Measurements from ENCODE around the gene ADAM8. TPM values are rescaled to one million over a fixed set of nuclear protein-coding genes. Genes with fewer than 3 reads are reported as not detected.

The ADAM8 gene
- polyA plus RNA-seq, 1 experiment, result 0.77 TPM

DNA sequence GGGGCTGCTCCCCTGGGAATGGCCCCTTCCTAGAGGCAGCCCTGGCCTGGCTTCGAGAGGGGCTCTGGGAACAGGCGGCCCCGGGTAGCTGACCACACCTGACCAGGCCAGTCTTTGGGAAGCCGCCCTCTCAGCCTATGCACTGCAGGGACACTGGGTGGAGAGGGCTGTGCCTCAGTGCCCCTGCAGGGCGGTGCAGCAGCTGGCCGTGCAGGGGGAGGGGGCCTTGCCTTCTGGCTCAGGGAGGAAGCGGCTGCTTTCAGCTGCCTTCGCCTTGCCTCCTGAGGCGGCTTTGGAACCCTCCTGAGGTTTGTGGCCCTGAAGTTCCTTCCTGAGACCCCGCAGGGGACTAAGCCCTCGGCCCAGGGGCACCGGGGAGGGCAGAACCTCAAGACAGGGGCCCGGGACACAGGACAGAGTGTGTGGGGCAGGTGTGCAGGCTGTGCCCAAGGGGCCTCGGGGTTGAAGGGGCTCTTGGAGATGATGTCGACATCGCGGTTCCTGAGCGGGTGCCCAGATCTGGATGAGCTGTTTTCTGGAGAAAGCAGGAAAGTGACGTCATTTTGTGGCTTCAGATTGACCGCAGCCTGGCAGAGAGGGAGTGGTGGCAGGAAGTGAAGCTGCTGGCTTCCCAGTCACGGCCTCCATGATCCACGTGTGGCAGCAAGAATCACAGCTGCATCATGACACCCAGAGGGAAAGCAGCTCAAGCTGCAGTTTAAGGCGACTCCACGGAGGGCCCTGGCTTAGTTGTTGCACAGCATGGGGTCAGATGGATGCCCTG lies 17.7 kb downstream of the ADAM8 start:
- peak; percentile 96 for DNase-seq (ENCODE audit: low read depth)
- Histone ChIP-seq H3K27me3 (ENCODE audit: control insufficient read depth, insufficient read depth, low read length) (no peaks in the 10 kb centered on the region; the same call in 1 of the 2 replicates), H3K4me3 (ENCODE audit: low read depth, low read length) (no peak overlapping the region), H3K36me3 (ENCODE audit: control insufficient read depth, insufficient read depth, low read length) (no peaks in the 10 kb centered on the region)
- POLR2A ChIA-PET, result no interaction called here
- TF ChIP-seq, protein P1, sequence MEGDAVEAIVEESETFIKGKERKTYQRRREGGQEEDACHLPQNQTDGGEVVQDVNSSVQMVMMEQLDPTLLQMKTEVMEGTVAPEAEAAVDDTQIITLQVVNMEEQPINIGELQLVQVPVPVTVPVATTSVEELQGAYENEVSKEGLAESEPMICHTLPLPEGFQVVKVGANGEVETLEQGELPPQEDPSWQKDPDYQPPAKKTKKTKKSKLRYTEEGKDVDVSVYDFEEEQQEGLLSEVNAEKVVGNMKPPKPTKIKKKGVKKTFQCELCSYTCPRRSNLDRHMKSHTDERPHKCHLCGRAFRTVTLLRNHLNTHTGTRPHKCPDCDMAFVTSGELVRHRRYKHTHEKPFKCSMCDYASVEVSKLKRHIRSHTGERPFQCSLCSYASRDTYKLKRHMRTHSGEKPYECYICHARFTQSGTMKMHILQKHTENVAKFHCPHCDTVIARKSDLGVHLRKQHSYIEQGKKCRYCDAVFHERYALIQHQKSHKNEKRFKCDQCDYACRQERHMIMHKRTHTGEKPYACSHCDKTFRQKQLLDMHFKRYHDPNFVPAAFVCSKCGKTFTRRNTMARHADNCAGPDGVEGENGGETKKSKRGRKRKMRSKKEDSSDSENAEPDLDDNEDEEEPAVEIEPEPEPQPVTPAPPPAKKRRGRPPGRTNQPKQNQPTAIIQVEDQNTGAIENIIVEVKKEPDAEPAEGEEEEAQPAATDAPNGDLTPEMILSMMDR (IDR thresholded peaks at IDR 0.05; ENCODE audit: insufficient read depth, low read depth, low read length), result no peak
- CTCF ChIA-PET, result interaction anchor here (1.0 to 2.1 kb wide), 3 partner anchors 12 to 71 kb away, joined by 3 to 7 read pairs (median 6); no protein-coding TSS in a partner anchor

DNA sequence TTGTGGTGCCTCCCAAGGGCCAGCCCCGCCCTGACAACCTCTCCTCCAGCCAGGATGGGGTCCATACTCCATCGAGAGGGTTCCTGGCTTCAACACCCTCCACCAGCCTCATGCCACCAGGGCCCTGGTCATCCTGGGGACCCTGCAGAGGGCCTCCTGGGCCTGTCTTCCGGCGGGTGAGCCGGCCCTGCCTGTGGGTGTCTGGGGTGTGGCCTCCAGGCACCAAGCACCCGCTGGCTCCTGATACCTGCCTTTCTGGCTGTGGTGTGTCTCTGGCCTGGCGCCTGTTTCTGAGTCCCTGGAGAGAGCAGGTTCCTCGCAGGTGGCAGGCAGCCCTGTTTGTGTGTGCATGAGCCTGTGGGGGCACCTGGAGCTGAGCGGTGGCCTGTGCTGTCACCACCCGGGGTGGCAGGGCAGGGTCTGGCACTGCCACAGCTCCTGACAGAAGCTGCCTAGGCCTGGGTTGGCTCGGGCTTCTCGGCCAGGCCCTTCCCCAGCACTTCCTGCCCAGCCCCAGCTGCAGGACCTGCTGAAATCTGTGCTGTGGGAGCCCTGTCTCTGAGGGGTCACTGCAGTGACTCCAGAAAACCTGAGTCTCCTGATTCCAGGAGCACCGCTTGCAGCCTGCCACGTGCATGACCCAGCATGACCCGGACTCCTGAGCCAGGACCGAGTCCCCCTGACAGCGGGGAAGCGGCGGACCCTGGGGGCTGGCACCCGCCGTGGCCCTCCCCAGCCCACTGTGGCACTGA lies 18.4 kb downstream of the ADAM8 start:
- no peak for DNase-seq (ENCODE audit: low read depth)
- Histone ChIP-seq H3K4me3 (ENCODE audit: low read depth, low read length) (no peak overlapping the region), H3K36me3 (ENCODE audit: control insufficient read depth, insufficient read depth, low read length) (no peaks in the 10 kb centered on the region), H3K27me3 (ENCODE audit: control insufficient read depth, insufficient read depth, low read length) (no peaks in the 10 kb centered on the region; the same call in 1 of the 2 replicates)
- ChIA-PET POLR2A (no interaction called here), CTCF (interaction anchor here (0.7 to 2.1 kb wide), 4 partner anchors 39 to 71 kb away, joined by 4 to 8 read pairs (median 6); no protein-coding TSS in a partner anchor)
- TF ChIP-seq, protein P1 (IDR thresholded peaks at IDR 0.05; ENCODE audit: insufficient read depth, low read depth, low read length), result no peak

DNA sequence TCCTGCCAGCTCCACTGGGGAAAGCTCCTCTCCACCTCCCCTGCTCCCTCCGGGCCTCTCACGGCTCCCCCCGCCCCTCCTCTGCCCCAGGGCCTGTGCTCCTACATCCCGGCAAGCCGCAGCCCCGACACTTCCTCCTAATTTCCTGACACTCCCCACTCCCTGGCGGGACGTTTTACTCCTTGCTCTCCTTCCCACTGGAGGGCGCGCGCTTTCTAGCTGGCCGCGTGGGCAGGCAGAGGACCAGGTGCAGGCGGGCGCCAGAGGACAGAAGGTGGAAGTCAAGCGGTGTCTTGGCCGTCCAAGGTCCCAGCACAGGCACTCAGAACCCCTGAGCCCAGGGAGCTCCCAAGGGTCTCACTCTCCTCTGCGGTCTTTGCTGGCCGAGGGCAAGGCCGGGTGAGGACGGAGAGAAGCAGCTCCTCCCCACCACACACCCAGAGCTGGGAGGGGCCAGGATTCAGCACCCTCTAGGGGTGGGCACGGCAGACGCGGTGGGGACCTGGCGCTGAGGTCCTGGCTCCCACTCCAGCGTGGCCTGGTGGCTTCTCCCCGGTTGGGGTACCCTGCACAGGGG lies 19.1 kb downstream of the ADAM8 start:
- POLR2A ChIA-PET, result no interaction called here
- TF ChIP-seq, protein P1 (IDR thresholded peaks at IDR 0.05; ENCODE audit: insufficient read depth, low read depth, low read length), result peak; percentile 68
- Histone ChIP-seq H3K4me3 (ENCODE audit: low read depth, low read length) (no peak overlapping the region), H3K27me3 (ENCODE audit: control insufficient read depth, insufficient read depth, low read length) (no peaks in the 10 kb centered on the region; the same call in 1 of the 2 replicates), H3K36me3 (ENCODE audit: control insufficient read depth, insufficient read depth, low read length) (no peaks in the 10 kb centered on the region)
- DNase-seq (ENCODE audit: low read depth), result no peak
- CTCF ChIA-PET, result interaction anchor here (0.6 to 2.1 kb wide), 6 partner anchors 10 to 772 kb away, joined by 3 to 8 read pairs (median 5); no protein-coding TSS in a partner anchor

DNA sequence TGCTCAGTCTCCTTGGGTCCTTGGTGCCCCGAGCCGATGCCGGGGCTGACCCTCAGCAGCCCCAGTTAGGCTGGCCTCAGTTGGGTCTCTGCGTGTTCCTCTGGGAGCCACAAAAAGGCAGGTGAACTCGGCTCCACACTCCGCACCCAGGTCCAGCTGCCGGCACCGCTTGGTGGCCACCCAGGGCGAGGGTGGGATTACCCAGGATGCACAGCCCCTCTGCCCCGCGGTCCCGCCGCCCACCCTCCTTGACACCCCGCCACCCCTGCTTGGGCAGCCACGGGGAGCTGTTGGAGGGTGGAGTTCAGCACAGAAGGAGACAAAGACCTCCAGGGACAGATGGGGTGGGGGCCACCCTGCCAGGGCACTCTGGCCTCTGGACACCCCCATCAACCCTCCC lies 21.3 kb downstream of the ADAM8 start:
- no peak overlapping the region for H3K4me3 ChIP-seq (ENCODE audit: low read depth, low read length)
- TF ChIP-seq, protein P1 (IDR thresholded peaks at IDR 0.05; ENCODE audit: insufficient read depth, low read depth, low read length), result no peak
- H3K27me3 ChIP-seq (ENCODE audit: control insufficient read depth, insufficient read depth, low read length), result peaks cover 1% of the 10 kb centered on the region
- no peaks in the 10 kb centered on the region for H3K36me3 ChIP-seq (ENCODE audit: control insufficient read depth, insufficient read depth, low read length)
- no peak for DNase-seq (ENCODE audit: low read depth)
- ChIA-PET POLR2A (no interaction called here), CTCF (no interaction called here)
